Stimulated activated CD8-positive, alpha-beta memory T cell treated with anti-CD3 and anti-CD28 coated beads, Interleukin-12 subunit alpha, Interleukin-12 subunit beta, amount 100 ng/mL, for 24 hours (primary cell): Measurements from ENCODE around the gene BAIAP3.
A peak's percentile ranks its signal among the peaks of the same experiment; 100 is the strongest.

Source experiments
- DNase-seq: peaks from one replicate; pipeline ENCODE4 v3.0.0-alpha.2; 2020; ENCODE audit errors: extremely low read depth

The BAIAP3 gene

DNA sequence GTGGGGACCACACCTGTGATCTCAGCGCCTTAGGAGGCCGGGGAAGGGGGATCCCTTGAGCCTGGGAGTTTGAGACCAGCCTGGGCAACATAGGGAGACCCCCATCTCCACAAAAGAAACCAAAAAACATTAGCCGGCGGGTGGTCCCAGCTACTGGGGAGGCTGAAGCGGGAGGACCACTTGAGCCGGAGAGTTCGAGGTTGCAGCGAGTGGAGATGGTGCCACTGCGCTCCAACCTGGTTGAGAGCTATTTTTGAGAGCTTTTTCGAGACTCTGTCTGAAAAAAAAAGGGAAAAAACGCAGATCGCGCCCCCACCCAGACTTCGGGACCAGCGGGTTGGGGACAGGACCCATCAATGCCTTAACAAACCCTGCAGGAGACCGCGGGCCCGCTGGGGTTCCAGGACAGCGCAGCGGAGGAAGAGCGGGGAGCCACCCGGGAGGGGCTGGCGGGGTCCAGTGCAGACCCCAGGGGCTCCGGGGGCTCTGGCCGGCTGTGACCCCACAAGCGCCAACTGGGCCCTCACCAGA, 762 bp upstream of the BAIAP3 start:
- DNase-seq, result no peak

DNA sequence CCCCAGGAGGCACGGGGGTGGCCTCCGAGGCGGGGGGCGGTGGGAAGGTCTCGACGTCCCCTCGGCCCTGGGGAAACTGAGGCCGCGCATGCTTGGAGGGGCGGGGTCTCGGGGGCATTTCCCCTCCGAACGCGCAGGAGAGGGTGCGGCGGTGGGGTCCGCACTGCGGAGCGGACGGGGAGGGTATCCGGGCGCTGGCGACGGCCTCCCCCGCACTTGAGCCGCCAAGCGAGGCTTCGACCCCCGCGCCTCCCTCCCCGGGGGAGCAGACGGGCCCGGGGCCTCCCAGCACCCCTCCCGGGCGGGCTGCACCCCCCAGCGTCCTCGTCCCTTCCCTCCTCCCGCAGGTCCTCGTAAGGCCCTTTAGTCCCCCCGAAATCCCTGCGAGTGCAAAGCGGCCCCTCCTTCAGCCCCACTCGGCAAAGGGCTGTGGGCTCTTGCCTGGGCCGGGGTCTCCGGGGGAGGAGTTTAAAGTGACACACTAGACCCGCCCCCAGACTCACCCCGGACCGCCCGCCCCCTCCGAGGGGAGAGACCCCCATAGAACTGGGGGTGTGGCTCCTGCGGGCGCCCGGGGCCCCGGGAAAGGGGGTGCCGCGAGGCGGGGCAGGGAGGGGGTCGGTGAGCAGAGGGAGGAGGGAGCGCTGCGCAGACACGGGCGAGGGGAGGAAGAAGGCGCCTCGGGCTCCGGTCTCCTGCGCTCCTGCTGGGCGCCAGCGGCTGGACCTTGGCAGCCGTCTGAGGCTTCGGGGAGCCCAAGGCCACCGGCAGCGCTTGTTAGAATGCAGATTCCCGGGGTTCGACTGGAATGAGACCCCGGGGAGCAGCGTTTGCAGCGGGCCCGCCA, 632 bp downstream of the BAIAP3 start:
- DNase-seq, result no peak

DNA sequence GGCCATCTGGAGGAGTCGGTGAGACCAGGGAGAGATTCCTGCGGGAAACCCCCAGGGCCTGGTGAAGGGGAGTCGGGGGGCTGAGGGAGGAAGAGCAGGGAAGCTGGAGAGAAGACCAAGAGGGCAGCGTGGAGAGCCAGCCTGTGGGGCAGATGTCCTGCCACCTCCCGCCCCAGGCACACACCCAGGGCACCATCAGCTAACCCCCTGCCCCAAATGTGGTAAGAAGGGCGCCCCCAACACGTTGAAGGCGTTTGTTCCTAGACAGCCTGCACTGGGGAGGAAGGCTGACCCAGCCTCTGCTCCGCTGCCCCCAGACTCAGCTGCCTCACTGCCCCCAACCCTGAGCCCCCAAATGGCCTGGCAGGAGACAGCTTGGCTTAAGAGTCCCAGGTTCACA, 1.3 kb downstream of the BAIAP3 start:
- no peak for DNase-seq

DNA sequence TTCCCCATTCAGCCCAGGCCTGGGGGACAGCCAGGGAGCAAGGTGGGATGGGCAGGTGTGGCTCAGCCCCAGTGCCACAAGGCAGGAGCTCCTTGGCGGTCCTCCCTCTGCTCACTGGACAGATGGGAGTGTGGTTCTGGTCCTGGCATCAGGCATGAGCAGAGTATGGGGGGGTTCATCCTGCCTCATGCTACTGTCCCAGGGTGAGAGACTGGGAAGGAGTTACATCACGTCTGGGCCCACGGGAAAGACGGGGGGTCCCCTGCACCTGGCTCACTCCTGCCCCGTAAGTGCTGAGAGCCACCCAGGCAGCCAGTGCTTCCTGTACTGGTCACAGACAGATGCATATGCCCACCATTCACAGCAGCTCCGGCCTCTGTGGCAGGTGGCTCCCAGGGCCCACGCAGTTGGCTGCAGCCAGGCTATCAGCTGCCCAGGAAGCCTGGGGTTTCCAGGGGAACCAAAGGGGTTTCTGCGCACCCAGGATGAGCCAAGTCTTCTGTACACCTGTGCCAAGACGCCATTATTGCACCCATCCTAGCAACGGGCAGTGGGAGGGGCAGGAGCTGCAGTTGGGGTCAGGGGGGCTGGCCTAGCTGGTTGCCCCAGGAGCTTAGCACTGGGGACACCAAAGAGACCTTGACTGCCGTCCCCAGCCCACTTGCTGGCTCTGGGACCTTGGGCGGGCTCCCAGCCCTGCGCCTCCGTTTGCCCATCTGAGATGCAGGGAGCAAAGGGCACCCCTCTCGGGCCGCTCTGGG, 1.9 kb downstream of the BAIAP3 start:
- DNase-seq, result no peak

DNA sequence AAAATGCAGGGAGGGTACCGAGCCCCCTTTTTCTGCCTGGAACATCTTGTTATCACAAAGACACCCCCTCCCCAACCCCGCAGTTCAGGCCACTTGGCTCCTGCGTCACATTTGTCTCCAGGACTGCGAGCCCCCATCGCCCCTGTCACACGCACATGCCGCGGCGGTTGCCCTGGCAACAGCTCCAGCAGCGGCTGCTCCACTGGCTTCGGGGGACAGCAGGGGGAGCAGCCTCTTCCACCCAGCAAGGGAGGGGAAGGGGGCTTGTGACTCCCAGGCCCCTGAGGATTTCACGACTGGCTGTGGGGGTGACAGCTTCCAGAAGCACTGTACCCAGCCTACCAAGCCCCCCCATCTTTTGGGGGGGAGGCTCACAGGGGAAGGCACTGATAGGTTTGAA, 2.6 kb downstream of the BAIAP3 start:
- no peak for DNase-seq

DNA sequence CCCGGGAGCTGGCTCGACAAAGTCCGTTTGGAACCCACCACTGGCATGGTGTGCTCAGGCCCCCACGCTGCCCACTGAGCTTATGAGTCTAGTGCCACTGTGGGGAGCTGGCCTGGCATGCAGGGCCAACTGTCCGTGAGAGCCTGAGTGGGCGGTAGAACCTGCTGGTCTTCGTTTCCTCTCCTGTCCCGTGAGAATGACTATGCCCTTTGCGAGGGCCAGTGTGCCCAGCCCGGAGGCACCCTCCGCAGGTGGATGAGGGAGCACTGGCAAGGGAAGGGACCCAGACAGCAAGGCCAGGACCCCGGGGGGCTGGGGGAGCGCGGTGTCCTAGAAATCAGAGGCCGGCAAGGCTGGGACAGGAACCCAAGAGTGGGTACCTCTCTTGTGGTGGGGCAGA, 3.2 kb downstream of the BAIAP3 start:
- no peak for DNase-seq

DNA sequence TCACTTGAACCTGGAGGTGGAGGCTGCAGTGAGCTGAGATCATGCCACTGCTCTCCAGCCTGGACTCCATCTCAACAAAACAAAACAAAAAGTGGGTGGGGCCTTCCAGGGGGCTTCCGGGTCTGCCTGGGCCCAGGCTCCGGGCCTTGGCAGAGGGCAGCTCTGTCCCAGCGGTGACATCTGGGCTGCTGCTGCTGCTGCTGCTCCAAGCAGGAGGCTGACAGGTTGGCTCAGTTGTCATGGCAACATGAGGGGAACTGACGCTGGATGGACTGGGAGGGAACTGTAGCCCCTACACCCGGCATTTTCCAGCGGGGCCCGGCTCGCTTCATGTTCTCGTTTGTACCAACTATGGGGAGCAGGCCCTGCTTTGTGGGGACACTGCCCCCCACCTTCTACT, 4.0 kb downstream of the BAIAP3 start:
- DNase-seq, result no peak

DNA sequence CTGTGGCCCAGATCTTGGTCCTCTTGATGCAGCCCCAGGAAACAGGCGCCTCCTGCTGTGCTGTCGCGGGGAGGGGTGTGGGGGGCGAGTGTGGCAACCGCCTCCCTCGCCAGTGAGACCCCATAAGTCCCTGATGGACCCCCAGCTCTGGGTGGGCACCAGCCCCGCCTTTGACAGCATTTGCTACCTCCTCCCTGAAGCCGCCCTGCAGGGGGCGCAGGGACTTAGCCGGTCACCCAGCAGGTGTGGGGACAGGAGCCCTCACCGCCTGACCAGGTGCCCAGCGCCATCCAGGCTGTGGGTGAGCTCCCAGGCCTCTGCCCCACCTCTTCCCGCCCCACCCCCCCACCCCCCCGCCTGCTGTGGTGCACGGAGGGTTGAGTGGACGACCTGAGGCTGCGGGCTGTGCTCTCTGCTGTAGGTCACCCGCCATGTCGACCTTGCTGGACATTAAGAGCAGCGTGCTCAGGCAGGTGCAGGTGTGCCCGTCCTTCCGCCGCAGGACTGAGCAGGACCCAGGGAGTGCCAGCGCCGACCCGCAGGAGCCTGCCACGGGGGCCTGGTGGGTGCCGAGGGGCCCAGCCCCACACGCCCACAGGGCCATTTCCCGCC, 4.8 kb downstream of the BAIAP3 start:
- DNase-seq, result no peak

DNA sequence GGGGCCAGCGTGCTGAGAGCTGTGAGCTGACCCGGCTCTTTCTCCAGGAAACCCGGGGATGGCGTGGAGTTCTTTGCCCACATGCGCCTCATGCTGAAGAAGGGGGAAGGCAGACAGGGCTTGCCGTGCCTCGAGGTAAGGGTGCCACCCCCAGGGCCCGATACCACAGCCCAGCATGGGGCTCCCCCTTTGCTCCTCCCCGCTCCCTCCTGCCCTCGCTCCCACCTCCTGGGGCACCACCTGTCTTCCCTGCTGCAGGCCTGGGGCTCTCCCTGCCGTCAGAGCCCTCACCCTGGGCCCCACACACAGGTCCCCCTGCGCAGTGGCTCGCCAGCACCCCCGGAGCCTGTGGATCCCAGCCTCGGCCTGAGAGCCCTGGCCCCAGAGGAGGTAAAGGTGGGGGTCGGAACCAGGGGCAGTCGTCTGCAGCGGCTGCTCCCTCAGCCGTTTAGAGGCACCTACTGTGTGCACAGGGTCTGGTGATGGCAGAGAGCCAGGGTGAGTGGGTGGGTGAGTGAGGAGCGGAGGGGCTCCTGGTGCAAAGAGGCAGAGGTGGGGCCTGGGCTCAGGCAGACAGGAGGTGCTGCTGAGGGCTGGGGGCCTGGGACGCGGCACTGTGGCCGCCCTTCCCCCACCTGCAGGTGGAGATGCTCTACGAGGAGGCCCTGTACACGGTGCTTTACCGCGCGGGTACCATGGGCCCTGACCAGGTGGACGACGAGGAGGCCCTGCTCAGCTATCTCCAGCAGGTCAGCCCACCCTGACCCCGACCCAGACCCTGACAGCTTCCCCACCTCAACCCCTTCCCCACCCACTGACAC, 5.6 kb downstream of the BAIAP3 start:
- no peak for DNase-seq

DNA sequence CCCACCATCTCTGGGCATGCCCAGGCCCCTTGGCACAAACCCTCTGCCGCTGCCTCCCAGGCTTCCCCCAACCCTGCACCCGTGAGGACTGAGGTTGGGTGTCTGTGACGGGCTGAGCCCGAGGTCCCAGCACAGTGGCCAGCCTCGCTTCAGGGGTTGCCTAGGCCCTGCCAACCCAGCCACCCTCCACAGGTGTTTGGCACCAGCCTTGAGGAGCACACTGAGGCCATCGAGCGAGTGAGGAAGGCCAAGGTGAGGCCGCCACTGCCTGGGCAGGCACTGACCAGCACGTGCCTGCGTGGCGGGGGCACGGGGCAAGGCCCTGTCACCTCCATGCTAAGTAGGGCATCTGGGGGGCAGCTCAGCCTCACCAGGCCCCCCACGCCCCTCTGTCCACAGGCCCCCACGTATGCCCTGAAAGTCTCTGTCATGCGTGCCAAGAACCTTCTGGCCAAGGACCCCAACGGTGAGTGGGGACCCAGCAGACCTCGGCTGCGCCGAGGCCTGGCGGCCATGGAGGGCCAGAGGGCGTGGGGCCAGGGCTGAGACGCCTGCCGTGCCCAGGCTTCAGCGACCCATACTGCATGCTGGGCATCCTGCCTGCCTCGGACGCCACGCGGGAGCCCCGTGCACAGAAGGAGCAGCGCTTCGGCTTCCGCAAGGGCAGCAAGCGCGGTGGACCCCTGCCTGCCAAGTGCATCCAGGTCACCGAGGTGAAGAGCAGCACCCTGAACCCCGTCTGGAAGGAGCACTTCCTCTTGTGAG, 7.5 kb downstream of the BAIAP3 start:
- DNase-seq, result no peak

DNA sequence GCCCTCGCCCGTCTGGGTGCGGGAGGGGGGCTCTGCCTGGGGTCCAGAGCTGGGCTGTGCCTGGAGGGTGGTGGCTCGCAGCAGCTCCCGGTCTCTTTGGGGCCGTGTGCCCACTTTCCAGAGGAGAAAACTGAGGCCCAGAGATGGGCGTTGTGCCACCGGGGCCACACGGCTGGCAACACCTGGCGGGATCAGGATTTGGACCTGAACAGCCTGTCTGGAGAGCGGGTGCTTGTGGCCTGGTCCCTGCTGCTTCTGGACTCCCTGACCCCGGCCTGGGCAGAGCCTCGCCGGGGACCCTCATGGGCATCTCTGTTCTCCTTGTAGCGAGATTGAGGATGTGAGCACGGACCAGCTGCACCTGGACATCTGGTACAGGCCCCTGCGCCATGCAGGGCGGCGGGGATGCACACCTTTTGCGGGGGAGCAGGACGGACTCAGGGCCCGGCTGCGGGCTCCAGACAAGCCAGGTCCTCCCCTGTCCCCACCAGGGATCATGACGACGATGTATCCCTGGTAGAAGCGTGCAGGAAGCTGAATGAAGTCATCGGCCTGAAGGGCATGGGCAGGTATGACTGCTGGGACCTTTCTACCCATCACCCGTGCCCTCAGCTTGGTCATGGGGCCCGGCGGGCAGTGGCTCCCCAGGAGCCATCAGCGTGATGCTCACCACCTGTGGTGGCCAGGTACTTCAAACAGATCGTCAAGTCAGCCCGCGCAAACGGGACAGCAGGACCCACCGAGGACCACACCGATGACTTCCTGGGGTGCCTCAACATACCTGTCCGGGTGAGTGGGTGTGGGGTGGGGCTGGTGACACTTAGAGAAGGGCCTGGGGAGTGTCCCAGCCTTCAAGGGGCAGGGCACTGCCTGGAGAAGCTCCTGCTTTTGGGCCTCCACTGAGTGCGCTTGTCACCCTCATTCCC, 8.3 kb downstream of the BAIAP3 start:
- no peak for DNase-seq

DNA sequence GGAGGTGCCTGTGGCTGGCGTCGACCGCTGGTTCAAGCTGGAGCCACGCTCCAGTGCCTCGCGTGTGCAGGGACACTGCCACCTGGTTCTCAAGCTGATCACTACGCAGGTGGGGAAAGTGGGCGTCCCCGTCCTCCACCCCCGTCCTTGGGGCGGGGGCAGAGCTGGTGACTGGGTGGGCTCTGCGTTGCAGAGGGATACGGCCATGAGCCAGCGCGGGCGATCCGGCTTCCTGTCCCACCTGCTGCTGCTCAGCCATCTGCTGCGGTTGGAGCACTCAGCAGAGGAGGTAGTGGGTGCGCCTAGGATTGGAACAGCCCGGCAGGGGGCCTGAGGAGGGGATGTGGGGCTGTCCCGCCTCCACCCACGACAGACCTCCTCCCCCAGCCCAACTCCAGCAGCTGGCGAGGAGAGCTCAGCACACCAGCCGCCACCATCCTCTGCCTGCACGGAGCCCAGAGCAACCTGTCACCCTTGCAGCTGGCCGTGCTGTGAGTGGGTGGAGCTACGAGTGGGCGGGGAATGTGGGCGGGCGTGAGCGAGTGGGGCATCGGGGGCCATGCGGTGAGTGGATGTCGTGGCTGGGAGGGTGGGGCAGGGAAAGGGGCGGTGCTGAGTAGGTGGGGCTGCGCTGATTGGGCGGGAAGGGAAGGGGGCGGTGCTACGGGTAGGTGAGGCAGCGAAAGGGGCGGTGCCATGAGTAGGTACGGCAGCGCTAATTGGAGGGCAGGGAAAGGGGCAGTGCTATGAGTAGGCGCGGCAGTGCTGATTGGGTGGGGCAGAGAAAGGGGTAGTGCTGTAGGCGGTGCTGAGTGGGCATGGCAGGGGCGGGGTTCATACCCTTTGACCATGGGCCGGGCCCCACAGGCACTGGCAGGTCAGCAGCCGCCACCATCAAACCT, 9.3 kb downstream of the BAIAP3 start:
- DNase-seq, result peak; percentile 73

DNA sequence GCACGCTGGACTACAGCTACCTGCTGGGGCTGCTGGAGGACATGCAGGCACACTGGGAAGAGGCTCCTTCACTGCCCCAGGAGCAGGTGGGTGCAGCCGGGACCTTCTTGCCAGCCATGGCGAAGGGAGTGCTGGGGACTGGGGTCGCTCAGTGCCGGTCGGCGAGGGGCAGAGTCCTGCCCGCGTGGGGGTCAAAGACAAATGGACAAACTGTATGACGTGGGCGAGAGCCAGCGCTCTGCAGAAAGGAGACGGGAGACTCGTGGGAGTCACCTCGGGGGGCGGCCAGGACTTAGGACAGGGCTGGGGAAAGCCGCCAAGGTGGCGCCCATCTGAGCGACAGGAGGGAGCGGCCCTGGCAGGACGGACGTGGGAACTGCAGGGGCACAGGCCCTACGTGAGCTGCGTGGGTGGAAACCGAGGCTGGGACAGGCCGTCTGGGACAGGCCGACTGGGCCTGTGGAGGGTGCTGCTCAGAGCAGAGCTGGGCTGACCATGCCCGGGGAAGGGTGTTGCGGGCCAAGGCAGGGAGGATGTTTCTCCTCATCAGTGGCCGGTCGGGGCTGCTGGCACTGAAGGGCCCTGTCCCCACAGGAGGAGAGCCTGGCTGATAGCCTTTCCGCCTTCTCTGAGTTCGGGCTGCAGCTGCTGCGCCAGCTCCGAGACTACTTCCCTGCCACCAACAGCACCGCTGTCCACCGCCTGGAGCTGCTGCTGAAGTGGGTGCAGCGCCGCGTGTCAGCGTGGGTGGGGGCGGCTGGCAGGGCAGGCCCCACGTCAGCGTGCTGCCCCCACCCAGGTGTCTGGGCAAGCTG, 10.2 kb downstream of the BAIAP3 start:
- no peak for DNase-seq

DNA sequence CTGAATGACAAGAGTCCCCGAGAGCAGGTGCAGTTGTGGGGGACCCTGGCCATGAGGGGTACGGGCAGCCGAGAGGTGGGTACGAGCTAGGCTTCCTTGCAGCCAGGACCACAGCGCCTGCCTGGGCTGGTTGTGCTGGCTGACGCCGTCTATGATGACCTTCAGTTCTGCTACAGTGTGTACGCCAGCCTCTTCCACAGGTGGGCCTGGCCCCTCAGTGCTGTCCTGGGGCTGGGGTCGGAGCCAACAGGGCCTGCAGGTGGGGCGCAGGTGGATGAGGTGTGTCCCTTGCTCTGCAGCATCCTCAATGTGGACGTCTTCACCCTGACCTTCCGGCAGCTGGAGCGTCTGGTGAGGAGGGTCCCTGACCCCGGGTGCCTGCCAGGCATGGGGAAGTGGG, 11.1 kb downstream of the BAIAP3 start:
- no peak for DNase-seq

DNA sequence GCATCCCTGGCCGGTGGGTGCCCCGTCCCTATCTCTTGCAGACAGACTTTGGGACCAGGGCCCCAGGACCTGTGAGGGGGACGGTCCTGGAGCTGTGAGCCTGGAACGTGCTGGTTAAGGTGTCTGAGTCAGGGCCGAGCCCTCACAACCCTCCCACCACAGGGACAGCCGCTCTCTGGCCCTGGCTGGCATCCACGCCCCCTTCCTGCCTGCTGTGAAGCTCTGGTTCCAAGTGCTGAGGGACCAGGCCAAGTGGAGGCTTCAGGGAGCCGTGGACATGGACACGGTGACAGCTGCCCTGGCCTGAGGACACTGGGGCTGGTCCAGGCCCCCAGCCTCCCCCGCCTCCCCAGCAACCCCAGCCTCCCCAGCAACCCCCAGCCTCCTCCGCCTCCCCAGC, 11.6 kb downstream of the BAIAP3 start:
- no peak for DNase-seq

DNA sequence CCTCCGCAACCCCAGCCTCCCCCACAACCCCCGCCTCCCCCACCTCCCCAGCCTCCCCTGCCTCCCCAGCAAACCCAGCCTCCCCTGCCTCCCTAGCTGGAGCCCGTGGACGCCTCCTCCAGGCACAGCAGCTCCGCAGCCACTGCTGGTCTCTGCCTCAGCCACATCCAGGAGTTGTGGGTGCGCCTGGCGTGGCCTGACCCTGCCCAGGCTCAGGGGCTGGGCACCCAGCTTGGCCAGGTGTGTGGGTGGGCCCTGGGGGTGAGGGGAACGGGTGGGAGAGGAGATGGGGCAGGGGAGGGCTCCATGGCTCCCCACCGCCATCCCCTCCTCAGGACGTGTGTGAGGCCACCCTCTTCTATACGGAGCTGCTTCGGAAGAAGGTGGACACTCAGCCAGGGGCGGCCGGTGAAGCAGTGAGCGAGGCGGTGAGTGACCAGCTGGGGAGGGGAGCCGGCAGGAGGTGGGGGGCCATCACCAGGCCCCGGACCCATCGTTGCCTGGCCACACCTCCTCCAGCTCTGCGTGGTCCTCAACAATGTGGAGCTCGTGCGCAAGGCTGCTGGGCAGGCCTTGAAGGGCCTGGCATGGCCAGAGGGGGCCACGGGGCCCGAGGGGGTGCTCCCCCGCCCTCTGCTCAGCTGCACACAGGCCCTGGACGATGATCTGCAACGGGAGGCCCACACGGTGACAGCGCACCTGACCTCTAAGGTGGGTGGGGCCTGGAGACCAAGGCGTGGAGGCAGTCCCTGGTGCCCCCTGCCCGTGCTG, 12.4 kb downstream of the BAIAP3 start:
- no peak for DNase-seq
